Central memory CD8-positive, alpha-beta T cell (primary cell): Measurements from ENCODE around the gene DMXL1.

Experiments
- ATAC-seq: fragments of 150-1000 bp; cut with Tn5 transposase; replicated peaks from 2 replicates; pipeline ENCODE4 v1.10.0; 2022; ENCODE audit warnings: mild to moderate bottlenecking, moderate FRiP score, moderate number of reproducible peaks; ENCODE audit not compliant: poor library complexity, severe bottlenecking; ENCODE audit errors: extremely low read depth
- DNase-seq, 2 donors: peaks; one replicate each; pipeline ENCODE4 v3.0.0; 2021; ENCODE audit warnings: low spot score in 2 of 2
- H3K27ac Mint-ChIP-seq: one replicate; pipeline ENCODE4 v1.8.0; 2022; ENCODE audit warnings: low read depth, mild to moderate bottlenecking, moderate library complexity, mixed read lengths
- H3K27me3 Mint-ChIP-seq: one replicate; pipeline ENCODE4 v1.8.0; 2022; ENCODE audit warnings: mixed read lengths
- H3K36me3 Mint-ChIP-seq: one replicate; pipeline ENCODE4 v1.8.0; 2022; ENCODE audit warnings: mild to moderate bottlenecking, moderate library complexity, mixed read lengths; ENCODE audit not compliant: insufficient read depth
- H3K4me1 Mint-ChIP-seq: one replicate; pipeline ENCODE4 v1.8.0; 2022; ENCODE audit warnings: mixed read lengths
- H3K4me3 Mint-ChIP-seq: one replicate; pipeline ENCODE4 v1.8.0; 2022; ENCODE audit warnings: mild to moderate bottlenecking, moderate library complexity, mixed read lengths
- H3K9me3 Mint-ChIP-seq: one replicate; pipeline ENCODE4 v1.8.0; 2022; ENCODE audit warnings: mixed read lengths

DMXL1 gene

GRCh38 chr5:119070828-119071560 lies at the start of gene DMXL1:
Gene DMXL1, plus strand, starts transcription at chr5:119071087. Its CDS starts 483 bp downstream, at chr5:119071570.
- H3K27ac Mint-ChIP-seq = peak within 1 kb of the TSS; percentile 99

GRCh38 chr5:119021149-119021732 lies 49.6 kb upstream of the DMXL1 start:
- Mint-ChIP-seq H3K27ac (no peak overlapping the region), H3K36me3 (no peaks in the 10 kb centered on the region), H3K9me3 (no peaks in the 10 kb centered on the region), H3K27me3 (no peaks in the 10 kb centered on the region), H3K4me1 (no peaks in the 10 kb centered on the region), H3K4me3 (no peak overlapping the region)
- DNase-seq = no peak
- ATAC-seq = no peak

More at GRCh38 chr5:119070828-119071560, at the start of gene DMXL1:
- Mint-ChIP-seq H3K27me3 (no peaks in the 10 kb centered on the region), H3K9me3 (no peaks in the 10 kb centered on the region), H3K4me1 (peaks cover 31% of the 10 kb centered on the region), H3K36me3 (peaks cover 13% of the 10 kb centered on the region), H3K4me3 (peak within 1 kb of the TSS; percentile 97)
- DNase-seq (peak; percentile 96 to 97), ATAC-seq (peak; percentile 89)

GRCh38 chr5:119022017-119022745 lies 48.7 kb upstream of the DMXL1 start:
- Mint-ChIP-seq H3K27me3 (no peaks in the 10 kb centered on the region), H3K9me3 (no peaks in the 10 kb centered on the region), H3K27ac (no peak overlapping the region), H3K4me3 (no peak overlapping the region), H3K4me1 (no peaks in the 10 kb centered on the region), H3K36me3 (no peaks in the 10 kb centered on the region)
- ATAC-seq (no peak), DNase-seq (no peak)

- Mint-ChIP-seq H3K9me3 (no peaks in the 10 kb centered on the region), H3K27ac (no peak overlapping the region), H3K4me1 (no peaks in the 10 kb centered on the region), H3K36me3 (no peaks in the 10 kb centered on the region), H3K4me3 (no peak overlapping the region), H3K27me3 (no peaks in the 10 kb centered on the region)
- ATAC-seq (no peak), DNase-seq (no peak)
Observed at GRCh38 chr5:119022773-119023172, 48.1 kb upstream of the DMXL1 start.

- no peaks in the 10 kb centered on the region for H3K27me3 Mint-ChIP-seq
Observed at GRCh38 chr5:119028575-119028974, 42.3 kb upstream of the DMXL1 start.

GRCh38 chr5:119031011-119031886 lies 39.6 kb upstream of the DMXL1 start:
- peak overlapping the region; percentile 26 for H3K27ac Mint-ChIP-seq
- DNase-seq = no peak
- peaks cover 16% of the 10 kb centered on the region for H3K4me1 Mint-ChIP-seq
- no peaks in the 10 kb centered on the region for H3K36me3 Mint-ChIP-seq
- H3K9me3 Mint-ChIP-seq = no peaks in the 10 kb centered on the region
- H3K4me3 Mint-ChIP-seq = no peak overlapping the region
- no peaks in the 10 kb centered on the region for H3K27me3 Mint-ChIP-seq
- ATAC-seq = no peak

More at GRCh38 chr5:119028575-119028974, 42.3 kb upstream of the DMXL1 start:
- Mint-ChIP-seq H3K36me3 (no peaks in the 10 kb centered on the region), H3K9me3 (no peaks in the 10 kb centered on the region), H3K4me1 (peaks cover 16% of the 10 kb centered on the region), H3K4me3 (no peak overlapping the region), H3K27ac (no peak overlapping the region)
- DNase-seq (no peak), ATAC-seq (no peak)

- no peaks in the 10 kb centered on the region for H3K36me3 Mint-ChIP-seq
- no peaks in the 10 kb centered on the region for H3K9me3 Mint-ChIP-seq
- H3K27ac Mint-ChIP-seq = no peak overlapping the region
- no peaks in the 10 kb centered on the region for H3K27me3 Mint-ChIP-seq
- DNase-seq (no peak), ATAC-seq (no peak)
- H3K4me3 Mint-ChIP-seq = no peak overlapping the region
- H3K4me1 Mint-ChIP-seq = peaks cover 16% of the 10 kb centered on the region
Observed at GRCh38 chr5:119031905-119032304, 39.0 kb upstream of the DMXL1 start.

- Mint-ChIP-seq H3K9me3 (no peaks in the 10 kb centered on the region), H3K27ac (no peak overlapping the region), H3K4me3 (no peak overlapping the region)
Observed at GRCh38 chr5:119032656-119033055, 38.2 kb upstream of the DMXL1 start.

GRCh38 chr5:119033135-119033534 lies 37.8 kb upstream of the DMXL1 start:
- no peaks in the 10 kb centered on the region for H3K27me3 Mint-ChIP-seq
- peaks cover 16% of the 10 kb centered on the region for H3K4me1 Mint-ChIP-seq
- H3K9me3 Mint-ChIP-seq = no peaks in the 10 kb centered on the region
- no peak for ATAC-seq
- H3K4me3 Mint-ChIP-seq = no peak overlapping the region
- no peak for DNase-seq
- no peak overlapping the region for H3K27ac Mint-ChIP-seq
- no peaks in the 10 kb centered on the region for H3K36me3 Mint-ChIP-seq

More at GRCh38 chr5:119032656-119033055, 38.2 kb upstream of the DMXL1 start:
- peaks cover 16% of the 10 kb centered on the region for H3K4me1 Mint-ChIP-seq
- no peaks in the 10 kb centered on the region for H3K27me3 Mint-ChIP-seq
- H3K36me3 Mint-ChIP-seq = no peaks in the 10 kb centered on the region
- ATAC-seq (no peak), DNase-seq (no peak)

- no peak for ATAC-seq
Observed at GRCh38 chr5:119036101-119036762, 34.7 kb upstream of the DMXL1 start.

GRCh38 chr5:119037496-119038215 lies 33.2 kb upstream of the DMXL1 start:
- H3K27me3 Mint-ChIP-seq = no peaks in the 10 kb centered on the region
- H3K4me3 Mint-ChIP-seq = no peak overlapping the region
- H3K27ac Mint-ChIP-seq = no peak overlapping the region
- DNase-seq = no peak
- H3K9me3 Mint-ChIP-seq = no peaks in the 10 kb centered on the region
- no peaks in the 10 kb centered on the region for H3K4me1 Mint-ChIP-seq
- H3K36me3 Mint-ChIP-seq = no peaks in the 10 kb centered on the region
- no peak for ATAC-seq

More at GRCh38 chr5:119036101-119036762, 34.7 kb upstream of the DMXL1 start:
- Mint-ChIP-seq H3K36me3 (no peaks in the 10 kb centered on the region), H3K27ac (no peak overlapping the region), H3K4me1 (peaks cover 10% of the 10 kb centered on the region), H3K9me3 (no peaks in the 10 kb centered on the region), H3K4me3 (no peak overlapping the region), H3K27me3 (no peaks in the 10 kb centered on the region)
- no peak for DNase-seq
